Left lung (tissue), 10 donors: ENCODE results near the gene MET. TPM values are rescaled to one million over a fixed set of nuclear protein-coding genes. Genes with fewer than 3 reads are reported as not detected.

Source experiments
- ATAC-seq: fragments of 200-7000 bp; cut with Tn5 transposase; one replicate; pipeline ENCODE4 v1.9.1; 2020; ENCODE audit warnings: moderate library complexity
- DNase-seq, 4 donors: peaks; one replicate each; pipeline ENCODE4 v3.0.0-alpha.2; 2013 to 2020
- H3K27ac ChIP-seq, 2 donors: fragments of 200-600 bp; sonication (generic) in 1 of 2; one replicate each; pipeline versions ENCODE4 v1.5.0 to v1.8.0; 2020 to 2021
- H3K27me3 ChIP-seq, 2 donors: fragments of 200-600 bp; sonication (generic) in 1 of 2; one replicate each; pipeline versions ENCODE4 v1.5.0 to v1.8.0; 2020 to 2021
- H3K36me3 ChIP-seq, 2 donors: fragments of 200-600 bp; sonication (generic) in 1 of 2; one replicate each; pipeline versions ENCODE4 v1.5.0 to v1.8.0; 2020 to 2021
- H3K4me1 ChIP-seq, 2 donors: fragments of 200-600 bp; one replicate each; pipeline ENCODE4 v1.8.0; 2021
- H3K4me3 ChIP-seq, 2 donors: fragments of 200-600 bp; sonication (generic) in 1 of 2; one replicate each; pipeline versions ENCODE4 v1.5.0 to v1.8.0; 2020 to 2021; ENCODE audit warnings: mild to moderate bottlenecking in 1 of 2
- H3K9me3 ChIP-seq, 2 donors: fragments of 200-600 bp; sonication (generic) in 1 of 2; one replicate each; pipeline versions ENCODE4 v1.5.0 to v1.8.0; 2020 to 2021
- intact Hi-C, 2 donors: fragments of 100-400 bp; cut with DNase I; formaldehyde crosslinking; loops; one replicate each; pipeline versions ENCODE4 v1.11.2 to v1.14.2; 2022
- polyA plus RNA-seq, 6 donors: library from polyadenylated mRNA; unstranded; fragments of 120-200 nt; gene quantifications; one replicate each; pipeline ENCODE4 v1.2.1, GENCODE V29; 2013; ENCODE audit not compliant: insufficient read length in 6 of 6
- total RNA-seq, 2 donors: library from RNA; stranded (reverse); fragmentation: NEBNext Ultra II Directional; extraction: Animal tissue kit (Norgen Biotek cat#: 25700); gene quantifications; one replicate each; pipeline ENCODE4 v1.2.1, GENCODE V29; 2021
- TF ChIP-seq, protein P1 (sequence below), 2 donors: fragments of 200-600 bp; sonication (generic) in 1 of 2; IDR thresholded peaks; one replicate each; pipeline versions ENCODE4 v1.5.0 to v1.8.0; 2021; ENCODE audit warnings: antibody characterized with exemption in 2 of 2
- donor health status: DM: no; HTN: yes; CAD: no.
- donor health status: DM: no; HTN: no; CAD: no.

The MET gene
- total and polyA plus RNA-seq, 8 donors: 24.7 to 89.3 (median 32.1) TPM

DNA sequence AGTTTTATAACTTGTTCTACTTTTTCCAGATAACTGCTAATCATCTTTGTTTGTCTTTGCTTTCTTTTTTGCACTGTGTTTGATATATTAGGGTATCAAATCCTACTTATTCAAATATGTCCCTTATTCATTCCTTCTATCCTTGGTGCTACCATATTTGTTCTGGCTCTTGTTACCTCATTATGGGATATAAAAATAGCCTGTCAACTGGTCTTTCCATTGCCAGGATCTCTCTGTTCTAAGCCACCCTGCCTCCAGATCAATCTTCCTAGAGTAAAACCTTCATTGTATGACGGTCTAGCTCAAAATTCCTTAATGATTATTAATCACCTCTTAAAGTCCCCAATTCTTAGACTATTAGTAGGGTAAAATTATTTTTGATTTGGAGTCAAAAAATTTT, 25.2 kb downstream of the MET start:
- Histone ChIP-seq H3K4me3 (no peak overlapping the region), H3K9me3 (no peaks in the 10 kb centered on the region), H3K27me3 (no peaks in the 10 kb centered on the region), H3K4me1 (peaks cover 0 to 6% of the 10 kb centered on the region in 2 donors), H3K27ac (no peak overlapping the region), H3K36me3 (no peaks in the 10 kb centered on the region)
- intact Hi-C loops: no loop called here
- no peak for ATAC-seq
- TF ChIP-seq, protein P1, sequence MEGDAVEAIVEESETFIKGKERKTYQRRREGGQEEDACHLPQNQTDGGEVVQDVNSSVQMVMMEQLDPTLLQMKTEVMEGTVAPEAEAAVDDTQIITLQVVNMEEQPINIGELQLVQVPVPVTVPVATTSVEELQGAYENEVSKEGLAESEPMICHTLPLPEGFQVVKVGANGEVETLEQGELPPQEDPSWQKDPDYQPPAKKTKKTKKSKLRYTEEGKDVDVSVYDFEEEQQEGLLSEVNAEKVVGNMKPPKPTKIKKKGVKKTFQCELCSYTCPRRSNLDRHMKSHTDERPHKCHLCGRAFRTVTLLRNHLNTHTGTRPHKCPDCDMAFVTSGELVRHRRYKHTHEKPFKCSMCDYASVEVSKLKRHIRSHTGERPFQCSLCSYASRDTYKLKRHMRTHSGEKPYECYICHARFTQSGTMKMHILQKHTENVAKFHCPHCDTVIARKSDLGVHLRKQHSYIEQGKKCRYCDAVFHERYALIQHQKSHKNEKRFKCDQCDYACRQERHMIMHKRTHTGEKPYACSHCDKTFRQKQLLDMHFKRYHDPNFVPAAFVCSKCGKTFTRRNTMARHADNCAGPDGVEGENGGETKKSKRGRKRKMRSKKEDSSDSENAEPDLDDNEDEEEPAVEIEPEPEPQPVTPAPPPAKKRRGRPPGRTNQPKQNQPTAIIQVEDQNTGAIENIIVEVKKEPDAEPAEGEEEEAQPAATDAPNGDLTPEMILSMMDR (IDR thresholded peaks at IDR 0.05): no peak
- DNase-seq: no peak

- ATAC-seq (no peak), DNase-seq (no peak)
- Histone ChIP-seq H3K4me3 (no peak overlapping the region), H3K27ac (no peak overlapping the region), H3K4me1 (peaks cover 0 to 6% of the 10 kb centered on the region in 2 donors), H3K27me3 (no peaks in the 10 kb centered on the region), H3K9me3 (no peaks in the 10 kb centered on the region), H3K36me3 (no peaks in the 10 kb centered on the region)
- TF ChIP-seq, protein P1 (IDR thresholded peaks at IDR 0.05): no peak
- intact Hi-C loops: no loop called here
These were observed 25.8 kb downstream of the MET start for GRCh38 chr7:116697761-116698160.

GRCh38 chr7:116698396-116698795, 26.4 kb downstream of the MET start:
- TF ChIP-seq, protein P1 (IDR thresholded peaks at IDR 0.05): no peak
- Histone ChIP-seq H3K4me1 (peaks cover 0 to 1% of the 10 kb centered on the region in 2 donors), H3K4me3 (no peak overlapping the region), H3K36me3 (no peaks in the 10 kb centered on the region), H3K9me3 (no peaks in the 10 kb centered on the region), H3K27ac (no peak overlapping the region), H3K27me3 (no peaks in the 10 kb centered on the region)
- DNase-seq (no peak), ATAC-seq (no peak)
- intact Hi-C loops: no loop called here

DNA sequence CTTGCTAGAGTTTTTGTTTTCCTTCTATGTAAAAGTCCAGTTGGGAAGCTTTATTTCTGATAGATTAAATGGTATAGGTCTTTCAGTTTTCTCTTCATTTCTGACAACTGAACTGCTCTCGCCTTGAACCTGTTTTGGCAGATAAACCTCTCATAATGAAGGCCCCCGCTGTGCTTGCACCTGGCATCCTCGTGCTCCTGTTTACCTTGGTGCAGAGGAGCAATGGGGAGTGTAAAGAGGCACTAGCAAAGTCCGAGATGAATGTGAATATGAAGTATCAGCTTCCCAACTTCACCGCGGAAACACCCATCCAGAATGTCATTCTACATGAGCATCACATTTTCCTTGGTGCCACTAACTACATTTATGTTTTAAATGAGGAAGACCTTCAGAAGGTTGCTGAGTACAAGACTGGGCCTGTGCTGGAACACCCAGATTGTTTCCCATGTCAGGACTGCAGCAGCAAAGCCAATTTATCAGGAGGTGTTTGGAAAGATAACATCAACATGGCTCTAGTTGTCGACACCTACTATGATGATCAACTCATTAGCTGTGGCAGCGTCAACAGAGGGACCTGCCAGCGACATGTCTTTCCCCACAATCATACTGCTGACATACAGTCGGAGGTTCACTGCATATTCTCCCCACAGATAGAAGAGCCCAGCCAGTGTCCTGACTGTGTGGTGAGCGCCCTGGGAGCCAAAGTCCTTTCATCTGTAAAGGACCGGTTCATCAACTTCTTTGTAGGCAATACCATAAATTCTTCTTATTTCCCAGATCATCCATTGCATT, 27.1 kb downstream of the MET start:
- Histone ChIP-seq H3K4me3 (no peak overlapping the region), H3K4me1 (no peaks in the 10 kb centered on the region), H3K36me3 (no peaks in the 10 kb centered on the region), H3K9me3 (no peaks in the 10 kb centered on the region), H3K27ac (no peak overlapping the region), H3K27me3 (no peaks in the 10 kb centered on the region)
- ATAC-seq (no peak), DNase-seq (no peak)
- TF ChIP-seq, protein P1 (IDR thresholded peaks at IDR 0.05): no peak
- intact Hi-C loops: no loop called here

DNA sequence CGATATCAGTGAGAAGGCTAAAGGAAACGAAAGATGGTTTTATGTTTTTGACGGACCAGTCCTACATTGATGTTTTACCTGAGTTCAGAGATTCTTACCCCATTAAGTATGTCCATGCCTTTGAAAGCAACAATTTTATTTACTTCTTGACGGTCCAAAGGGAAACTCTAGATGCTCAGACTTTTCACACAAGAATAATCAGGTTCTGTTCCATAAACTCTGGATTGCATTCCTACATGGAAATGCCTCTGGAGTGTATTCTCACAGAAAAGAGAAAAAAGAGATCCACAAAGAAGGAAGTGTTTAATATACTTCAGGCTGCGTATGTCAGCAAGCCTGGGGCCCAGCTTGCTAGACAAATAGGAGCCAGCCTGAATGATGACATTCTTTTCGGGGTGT, 27.7 kb downstream of the MET start:
- ATAC-seq: no peak
- H3K9me3 ChIP-seq: no peaks in the 10 kb centered on the region
- no peaks in the 10 kb centered on the region for H3K4me1 ChIP-seq
- no peaks in the 10 kb centered on the region for H3K36me3 ChIP-seq
- no peaks in the 10 kb centered on the region for H3K27me3 ChIP-seq
- intact Hi-C loops: no loop called here
- TF ChIP-seq, protein P1 (IDR thresholded peaks at IDR 0.05): no peak
- no peak overlapping the region for H3K27ac ChIP-seq
- DNase-seq: no peak
- H3K4me3 ChIP-seq: no peak overlapping the region
